Vein endothelial cell (primary cell): ENCODE data around the gene IGLL5. TPM values are rescaled to one million over a fixed set of nuclear protein-coding genes. Genes with fewer than 3 reads are reported as not detected.

Experiments used
- small RNA-seq: library from RNA; depleted of rRNA; stranded (forward); fragments of <200 nt; gene quantifications from one replicate; pipeline ENCODE3, GENCODE V24; 2012
- total RNA-seq: library from RNA; depleted of rRNA; stranded (reverse); fragments of >200 nt; gene quantifications from 2 replicates; pipeline ENCODE4 v1.2.3, GENCODE V29; 2012

Gene IGLL5
- not detected in 2 replicates for total RNA-seq

GRCh38 chr22:22887621-22888503 is at the start of gene IGLL5:
TSS of gene IGLL5 (plus strand) at chr22:22887816. CDS start at chr22:22888054, 238 bp downstream.

Small RNA genes within 50 kb of the gene (small RNA-seq; reads per million reads assigned to genes)
- gene IGLC4: not detected
- gene IGLC5: not detected
- gene IGLJ1: not detected
- gene IGLJ2: not detected
- gene IGLJ3: not detected
- gene IGLJ4: not detected
- not detected for gene IGLJ5
- not detected for gene IGLJ6
- gene IGLJ7: not detected
- not detected for gene IGLV2-5
- gene IGLV3-2: not detected
- not detected for gene IGLV3-4
- not detected for gene IGLV3-6
- not detected for gene IGLV3-7
- not detected for gene MIR5571

Other genes starting within 250 kb of the IGLL5 start
- not detected in 2 replicates for gene GGTLC2, start 243.2 kb upstream of the IGLL5 start, total RNA-seq
- 0.96 and 1.3 TPM in 2 replicates for gene GNAZ, start 182.7 kb downstream of the IGLL5 start, total RNA-seq